ENCODE measurements around the gene ANKRD12.

ANKRD12 gene

GRCh38 chr18:9278028-9278427 lies 141.4 kb downstream of the ANKRD12 start:
- Histone ChIP-seq H2AFZ (ENCODE audit: low read length) (no peak overlapping the region), H3K9ac (ENCODE audit: low read depth, low read length, poor library complexity, severe bottlenecking) (no peak overlapping the region), H3K27me3 (ENCODE audit: insufficient read depth, low read length, poor library complexity, severe bottlenecking) (no peaks in the 10 kb centered on the region), H3K9me2 (replicated peaks; ENCODE audit: low read depth, low read length) (no peaks in the 10 kb centered on the region), H3F3A (ENCODE audit: low read depth) (no peaks in the 10 kb centered on the region), H3K4me2 (ENCODE audit: low read depth, low read length, poor library complexity, severe bottlenecking) (no peak overlapping the region), H3K36me3 (ENCODE audit: insufficient read depth, low read length) (peaks cover 7% of the 10 kb centered on the region; the same call in 1 of the 2 replicates), H3K79me2 (ENCODE audit: insufficient read depth, low read length) (no peaks in the 10 kb centered on the region), H4K20me1 (ENCODE audit: insufficient read depth, low read length, poor library complexity, severe bottlenecking) (no peaks in the 10 kb centered on the region), H3K4me3 (ENCODE audit: low read length, poor library complexity, severe bottlenecking) (no peak overlapping the region), H3K9me3 (ENCODE audit: insufficient read depth, low read depth, low read length) (no peaks in the 10 kb centered on the region), H3K4me1 (ENCODE audit: insufficient read depth, low read length, poor library complexity, severe bottlenecking) (no peaks in the 10 kb centered on the region)
- TF ChIP-seq EZH2phosphoT487 (IDR thresholded peaks at IDR 0.05; ENCODE audit: borderline replicate concordance) (no peak), CTCF (conservative IDR thresholded peaks at IDR 0.05; ENCODE audit: low read length) (no peak)

GRCh38 chr18:9280849-9281248 lies 144.3 kb downstream of the ANKRD12 start:
- no peaks in the 10 kb centered on the region for H3K9me3 ChIP-seq (ENCODE audit: insufficient read depth, low read depth, low read length)
- no peaks in the 10 kb centered on the region for H3K79me2 ChIP-seq (ENCODE audit: insufficient read depth, low read length)
- no peak overlapping the region for H3K4me3 ChIP-seq (ENCODE audit: low read length, poor library complexity, severe bottlenecking)
- H3K27me3 ChIP-seq (ENCODE audit: insufficient read depth, low read length, poor library complexity, severe bottlenecking): no peaks in the 10 kb centered on the region
- H3K9ac ChIP-seq (ENCODE audit: low read depth, low read length, poor library complexity, severe bottlenecking): no peak overlapping the region
- H2AFZ ChIP-seq (ENCODE audit: low read length): no peak overlapping the region
- H3K9me2 ChIP-seq (replicated peaks; ENCODE audit: low read depth, low read length): no peaks in the 10 kb centered on the region
- H3F3A ChIP-seq (ENCODE audit: low read depth): no peaks in the 10 kb centered on the region
- no peak overlapping the region for H3K4me2 ChIP-seq (ENCODE audit: low read depth, low read length, poor library complexity, severe bottlenecking)
- H3K36me3 ChIP-seq (ENCODE audit: insufficient read depth, low read length): peaks cover 4% of the 10 kb centered on the region; the same call in 1 of the 2 replicates
- H4K20me1 ChIP-seq (ENCODE audit: insufficient read depth, low read length, poor library complexity, severe bottlenecking): no peaks in the 10 kb centered on the region
- no peak for TF ChIP-seq EZH2phosphoT487 (IDR thresholded peaks at IDR 0.05; ENCODE audit: borderline replicate concordance)
- TF ChIP-seq CTCF (conservative IDR thresholded peaks at IDR 0.05; ENCODE audit: low read length): no peak
- H3K4me1 ChIP-seq (ENCODE audit: insufficient read depth, low read length, poor library complexity, severe bottlenecking): no peaks in the 10 kb centered on the region

- Histone ChIP-seq H3K9ac (ENCODE audit: low read depth, low read length, poor library complexity, severe bottlenecking) (no peak overlapping the region), H3K27me3 (ENCODE audit: insufficient read depth, low read length, poor library complexity, severe bottlenecking) (no peaks in the 10 kb centered on the region), H3K9me3 (ENCODE audit: insufficient read depth, low read depth, low read length) (no peaks in the 10 kb centered on the region), H3K9me2 (replicated peaks; ENCODE audit: low read depth, low read length) (no peaks in the 10 kb centered on the region), H3K4me2 (ENCODE audit: low read depth, low read length, poor library complexity, severe bottlenecking) (no peak overlapping the region), H2AFZ (ENCODE audit: low read length) (no peak overlapping the region), H3K79me2 (ENCODE audit: insufficient read depth, low read length) (no peaks in the 10 kb centered on the region), H4K20me1 (ENCODE audit: insufficient read depth, low read length, poor library complexity, severe bottlenecking) (no peaks in the 10 kb centered on the region), H3K4me1 (ENCODE audit: insufficient read depth, low read length, poor library complexity, severe bottlenecking) (no peaks in the 10 kb centered on the region), H3F3A (ENCODE audit: low read depth) (no peaks in the 10 kb centered on the region), H3K36me3 (ENCODE audit: insufficient read depth, low read length) (peaks cover 3% of the 10 kb centered on the region; the same call in 1 of the 2 replicates), H3K4me3 (ENCODE audit: low read length, poor library complexity, severe bottlenecking) (no peak overlapping the region)
- no peak for TF ChIP-seq EZH2phosphoT487 (IDR thresholded peaks at IDR 0.05; ENCODE audit: borderline replicate concordance)
- TF ChIP-seq CTCF (conservative IDR thresholded peaks at IDR 0.05; ENCODE audit: low read length): no peak
Observed at GRCh38 chr18:9281780-9282179, 145.2 kb downstream of the ANKRD12 start.

All from Loucy (cell line).